Anterior cingulate cortex (tissue), 58 donors: ENCODE results near the gene PSD2.

ENCODE experiments used
- DNase-seq, 58 donors: peaks; one replicate each; lab custom pipeline; 2025; lab: John Stamatoyannopoulos, UW

Gene PSD2

DNA sequence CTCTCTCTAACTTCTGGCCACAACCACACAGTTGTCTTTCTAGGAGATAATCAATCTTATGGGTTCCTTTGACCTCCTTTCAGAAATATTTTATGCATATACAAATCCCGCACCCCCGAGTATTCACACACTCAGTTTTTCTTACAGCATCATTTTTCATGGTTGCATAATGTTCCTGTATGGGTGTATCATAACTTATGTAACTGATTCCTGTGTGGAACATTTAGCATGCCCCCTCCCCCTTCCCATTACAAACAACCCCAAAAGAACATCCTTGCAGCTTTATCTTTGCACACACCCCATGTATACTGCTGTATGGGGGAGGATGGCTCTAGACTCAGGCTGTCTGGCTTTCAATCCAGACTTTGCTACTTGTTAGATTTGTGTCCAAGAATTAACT is 93.8 kb downstream of the PSD2 start:
- DNase-seq, result no peak

- no peak for DNase-seq
These were observed 98.3 kb downstream of the PSD2 start for GRCh38 chr5:139893873-139894272.
